A673 (cell line): Measurements from ENCODE around the gene ZNRD2. TPM values are rescaled to one million over a fixed set of nuclear protein-coding genes. Genes with fewer than 3 reads are reported as not detected.
A peak's percentile ranks its signal among the peaks of the same experiment; 100 is the strongest.

Experiments used
- BruUV-seq: library from RNA; stranded (reverse); fragments of 400-500 nt; replicated peaks from 2 replicates; lab custom pipeline; 2021; lab: Mats Ljungman, UMichigan
- CTCF ChIA-PET: fragments of 300-600 bp; sonication (Branson Sonifier 250); formaldehyde crosslinking; loops from one replicate; lab custom pipeline; 2022; ENCODE audit warnings: antibody characterized with exemption; lab: Charles Lee
- POLR2A ChIA-PET: fragments of 300-600 bp; sonication (Branson Sonifier 250); formaldehyde crosslinking; loops from one replicate; lab custom pipeline; 2022; ENCODE audit warnings: antibody characterized with exemption; ENCODE audit not compliant: low non-redundant PET; lab: Charles Lee
- DNase-seq: peaks from one replicate; pipeline ENCODE4 v3.0.0-alpha.2; 2015; ENCODE audit warnings: low spot score
- H3K27ac ChIP-seq: fragments of 200-600 bp; sonication (generic); 2 replicates; pipeline ENCODE4 v1.5.1; 2016; ENCODE audit warnings: mixed run types, low read depth, mild to moderate bottlenecking, mixed read lengths, antibody characterized with exemption, low read length; ENCODE audit not compliant: poor library complexity, severe bottlenecking
- H3K27me3 ChIP-seq: fragments of 200-600 bp; sonication (generic); replicated peaks from 2 replicates; pipeline ENCODE4 v1.6.1; 2017; ENCODE audit warnings: mixed run types, low read depth, mild to moderate bottlenecking, mixed read lengths, antibody characterized with exemption, low read length; ENCODE audit not compliant: insufficient read depth, poor library complexity
- H3K36me3 ChIP-seq: fragments of 200-600 bp; sonication (generic); 2 replicates; pipeline ENCODE4 v1.6.1; 2016; ENCODE audit warnings: mixed run types, mild to moderate bottlenecking, mixed read lengths, antibody characterized with exemption, low read length; ENCODE audit not compliant: insufficient read depth, poor library complexity, severe bottlenecking
- H3K4me1 ChIP-seq: fragments of 200-600 bp; sonication (generic); 2 replicates; pipeline ENCODE4 v1.6.1; 2017; ENCODE audit warnings: mixed run types, mild to moderate bottlenecking, mixed read lengths, antibody characterized with exemption, low read length; ENCODE audit not compliant: insufficient read depth, poor library complexity, severe bottlenecking
- H3K4me3 ChIP-seq: fragments of 200-600 bp; sonication (generic); 2 replicates; pipeline ENCODE4 v1.5.1; 2016; ENCODE audit warnings: low read depth, mixed run types, mild to moderate bottlenecking, mixed read lengths, low read length; ENCODE audit not compliant: poor library complexity, severe bottlenecking
- H3K9me3 ChIP-seq: fragments of 200-600 bp; sonication (generic); 2 replicates; pipeline ENCODE4 v1.6.1; 2016; ENCODE audit warnings: mixed run types, low read depth, mild to moderate bottlenecking, mixed read lengths, antibody characterized with exemption, low read length; ENCODE audit not compliant: poor library complexity, severe bottlenecking
- EZH2 ChIP-seq: fragments of 200-600 bp; sonication (generic); IDR thresholded peaks from 2 replicates; pipeline ENCODE4 v1.6.1; 2017; ENCODE audit warnings: borderline replicate concordance, low read depth, mild to moderate bottlenecking, mixed read lengths, antibody characterized with exemption, low read length; ENCODE audit not compliant: poor library complexity, severe bottlenecking
- intact Hi-C: fragments of 100-400 bp; cut with micrococcal nuclease; formaldehyde crosslinking; loops from one replicate; pipeline ENCODE4 v1.10.0; 2022; ENCODE audit not compliant: unreplicated experiment
- total RNA-seq: library from RNA; stranded (reverse); gene quantifications from 2 replicates; pipeline ENCODE4 v1.2.3, GENCODE V29; 2021
- TF ChIP-seq, protein P1 (sequence below): fragments of 300-800, 200-600 bp; sonication (generic); conservative IDR thresholded peaks from 2 replicates; pipeline ENCODE4 v1.5.1; 2017; ENCODE audit warnings: low read depth, mild to moderate bottlenecking, antibody characterized with exemption, low read length, moderate library complexity, mixed read lengths

Gene ZNRD2
- total RNA-seq, 1 experiment from 2014 or later: 98.9 TPM

DNA sequence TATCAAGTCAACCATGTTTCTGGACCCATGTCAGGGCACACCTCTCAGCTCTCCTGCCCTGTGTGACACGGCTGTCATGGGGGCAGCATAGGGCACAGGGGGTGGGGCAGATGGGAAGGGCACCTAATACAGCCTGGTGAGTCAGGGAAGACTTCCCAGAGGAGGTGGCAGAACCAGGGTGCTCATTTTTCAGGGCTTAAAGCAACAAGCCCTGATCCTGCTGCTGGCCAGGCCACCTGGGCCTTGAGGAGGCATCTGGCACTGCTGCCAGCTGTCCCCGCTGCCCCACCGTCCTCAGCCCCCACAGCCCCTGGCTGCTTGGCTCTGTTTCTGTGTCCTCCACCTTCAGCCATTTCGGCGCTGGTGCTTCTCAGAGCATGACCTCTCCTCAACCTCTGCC lies 39.4 kb downstream of the ZNRD2 start:
- Histone ChIP-seq H3K27me3 (no peaks in the 10 kb centered on the region), H3K9me3 (no peaks in the 10 kb centered on the region), H3K4me3 (no peak overlapping the region), H3K4me1 (peaks cover 28% of the 10 kb centered on the region), H3K36me3 (peaks cover 17% of the 10 kb centered on the region), H3K27ac (no peak overlapping the region)
- ChIA-PET POLR2A (no interaction called here), CTCF (no interaction called here)
- intact Hi-C loops: loop anchor here (5.0 kb wide), 1 partner anchor 37 kb away; the partner anchor contains the start of genes FAM89B and ZNRD2
- no TSS peak for BruUV-seq
- TF ChIP-seq, protein P1, sequence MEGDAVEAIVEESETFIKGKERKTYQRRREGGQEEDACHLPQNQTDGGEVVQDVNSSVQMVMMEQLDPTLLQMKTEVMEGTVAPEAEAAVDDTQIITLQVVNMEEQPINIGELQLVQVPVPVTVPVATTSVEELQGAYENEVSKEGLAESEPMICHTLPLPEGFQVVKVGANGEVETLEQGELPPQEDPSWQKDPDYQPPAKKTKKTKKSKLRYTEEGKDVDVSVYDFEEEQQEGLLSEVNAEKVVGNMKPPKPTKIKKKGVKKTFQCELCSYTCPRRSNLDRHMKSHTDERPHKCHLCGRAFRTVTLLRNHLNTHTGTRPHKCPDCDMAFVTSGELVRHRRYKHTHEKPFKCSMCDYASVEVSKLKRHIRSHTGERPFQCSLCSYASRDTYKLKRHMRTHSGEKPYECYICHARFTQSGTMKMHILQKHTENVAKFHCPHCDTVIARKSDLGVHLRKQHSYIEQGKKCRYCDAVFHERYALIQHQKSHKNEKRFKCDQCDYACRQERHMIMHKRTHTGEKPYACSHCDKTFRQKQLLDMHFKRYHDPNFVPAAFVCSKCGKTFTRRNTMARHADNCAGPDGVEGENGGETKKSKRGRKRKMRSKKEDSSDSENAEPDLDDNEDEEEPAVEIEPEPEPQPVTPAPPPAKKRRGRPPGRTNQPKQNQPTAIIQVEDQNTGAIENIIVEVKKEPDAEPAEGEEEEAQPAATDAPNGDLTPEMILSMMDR: no peak
- TF ChIP-seq EZH2: no peak
- DNase-seq: no peak

- H3K27me3 ChIP-seq: no peaks in the 10 kb centered on the region
- no peaks in the 10 kb centered on the region for H3K9me3 ChIP-seq
- ChIA-PET CTCF (no interaction called here), POLR2A (no interaction called here)
- intact Hi-C loops: no loop called here
- H3K4me1 ChIP-seq: peaks cover 28% of the 10 kb centered on the region
- no TSS peak for BruUV-seq
- no peak overlapping the region for H3K4me3 ChIP-seq
- TF ChIP-seq EZH2: no peak
- TF ChIP-seq, protein P1: no peak
- peak overlapping the region; percentile 90 for H3K27ac ChIP-seq
- H3K36me3 ChIP-seq: peaks cover 10% of the 10 kb centered on the region
- no peak for DNase-seq
These were observed 40.1 kb downstream of the ZNRD2 start for GRCh38 chr11:65610404-65610803.

- Histone ChIP-seq H3K27ac (peak overlapping the region; percentile 90), H3K4me1 (peaks cover 28% of the 10 kb centered on the region), H3K9me3 (no peaks in the 10 kb centered on the region), H3K27me3 (no peaks in the 10 kb centered on the region), H3K4me3 (peak overlapping the region; percentile 92), H3K36me3 (peaks cover 3% of the 10 kb centered on the region)
- POLR2A ChIA-PET: no interaction called here
- CTCF ChIA-PET: no interaction called here
- intact Hi-C loops: no loop called here
- TF ChIP-seq, protein P1: no peak
- no peak for TF ChIP-seq EZH2
- BruUV-seq: no TSS peak
- peak; percentile 36 for DNase-seq
These were observed 40.9 kb downstream of the ZNRD2 start for GRCh38 chr11:65611028-65611757.
